HEK293T (cell line): ENCODE data around the gene NOTCH1.

Experiments used
- BHLHE40 ChIP-seq: fragments of 450-650 bp; IDR thresholded peaks from 2 replicates; pipeline ENCODE4 v1.6.1; 2016; ENCODE audit warnings: mild to moderate bottlenecking, moderate library complexity, borderline replicate concordance
- CTBP1 ChIP-seq: fragments of 450-650 bp; IDR thresholded peaks from 2 replicates; pipeline ENCODE4 v1.6.1; 2016; ENCODE audit warnings: borderline replicate concordance
- HDGF ChIP-seq: fragments of 450-650 bp; IDR thresholded peaks from 2 replicates; pipeline ENCODE4 v1.6.1; 2017; ENCODE audit warnings: antibody characterized with exemption, borderline replicate concordance
- PKNOX1 ChIP-seq: fragments of 450-650 bp; IDR thresholded peaks from 2 replicates; pipeline ENCODE4 v1.6.1; 2016
- SP1 ChIP-seq: fragments of 450-650 bp; IDR thresholded peaks from 2 replicates; pipeline ENCODE4 v1.6.1; 2017
- TARDBP ChIP-seq: fragments of 450-650 bp; IDR thresholded peaks from 2 replicates; pipeline ENCODE4 v1.6.1; 2016

GRCh38 chr9:136531904-136532798 is 13.7 kb downstream of the NOTCH1 start:
- no peak for TF ChIP-seq BHLHE40
- TF ChIP-seq TARDBP: no peak
- TF ChIP-seq PKNOX1: no peak
- TF ChIP-seq HDGF: no peak
- no peak for TF ChIP-seq SP1
- no peak for TF ChIP-seq CTBP1
